ENCODE results near the gene PIKFYVE. TPM values are rescaled to one million over a fixed set of nuclear protein-coding genes. Genes with fewer than 3 reads are reported as not detected.
"Not testable (repeated sequence)": the region's sequence is repeated elsewhere in the genome, so short reads cannot be mapped to it uniquely, and the experiment has no call there.

The PIKFYVE gene
- total RNA-seq, 4 donors from 2014 or later: 19.1 to 29.7 (median 22.8) TPM

DNA sequence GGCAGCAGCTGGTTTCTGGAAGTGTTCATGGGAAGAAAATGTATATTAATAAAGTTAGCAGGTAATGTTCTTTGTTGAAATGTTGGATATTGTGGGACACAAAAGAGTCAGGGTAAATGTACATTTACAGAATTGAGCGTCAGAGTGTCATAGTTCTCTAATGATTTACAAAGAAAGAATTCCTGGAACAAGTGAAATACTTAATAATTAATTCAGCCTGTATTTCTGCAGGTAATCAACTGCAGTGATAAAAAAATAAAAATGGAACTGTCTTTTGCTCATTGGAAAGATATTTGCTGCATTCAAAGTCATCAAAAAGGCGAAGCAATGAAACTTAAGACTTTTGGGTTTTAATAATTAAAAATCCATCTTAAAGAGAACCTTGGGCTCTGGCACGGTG, 113.1 kb downstream of the PIKFYVE start:
- 80% methylated on average over 3 of the region's 3 CpGs for WGBS
- Histone ChIP-seq H3K27ac (replicated peaks in 1 of 4) (no peak overlapping the region), H3K4me1 (no peaks in the 10 kb centered on the region), H3K9me3 (no peaks in the 10 kb centered on the region), H3K27me3 (peaks cover 0 to 20% (median 0%) of the 10 kb centered on the region in 4 donors), H3K36me3 (no peaks in the 10 kb centered on the region), H3K4me3 (no peak overlapping the region)
- intact Hi-C loops (cut with DNase I): no loop called here
- DNase-seq (ENCODE audit: extremely low spot score): no peak
- TF ChIP-seq, protein P1, sequence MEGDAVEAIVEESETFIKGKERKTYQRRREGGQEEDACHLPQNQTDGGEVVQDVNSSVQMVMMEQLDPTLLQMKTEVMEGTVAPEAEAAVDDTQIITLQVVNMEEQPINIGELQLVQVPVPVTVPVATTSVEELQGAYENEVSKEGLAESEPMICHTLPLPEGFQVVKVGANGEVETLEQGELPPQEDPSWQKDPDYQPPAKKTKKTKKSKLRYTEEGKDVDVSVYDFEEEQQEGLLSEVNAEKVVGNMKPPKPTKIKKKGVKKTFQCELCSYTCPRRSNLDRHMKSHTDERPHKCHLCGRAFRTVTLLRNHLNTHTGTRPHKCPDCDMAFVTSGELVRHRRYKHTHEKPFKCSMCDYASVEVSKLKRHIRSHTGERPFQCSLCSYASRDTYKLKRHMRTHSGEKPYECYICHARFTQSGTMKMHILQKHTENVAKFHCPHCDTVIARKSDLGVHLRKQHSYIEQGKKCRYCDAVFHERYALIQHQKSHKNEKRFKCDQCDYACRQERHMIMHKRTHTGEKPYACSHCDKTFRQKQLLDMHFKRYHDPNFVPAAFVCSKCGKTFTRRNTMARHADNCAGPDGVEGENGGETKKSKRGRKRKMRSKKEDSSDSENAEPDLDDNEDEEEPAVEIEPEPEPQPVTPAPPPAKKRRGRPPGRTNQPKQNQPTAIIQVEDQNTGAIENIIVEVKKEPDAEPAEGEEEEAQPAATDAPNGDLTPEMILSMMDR (IDR thresholded peaks at IDR 0.05): no peak
- no peak for TF ChIP-seq EP300 (IDR thresholded peaks at IDR 0.05)
- TF ChIP-seq POLR2A (IDR thresholded peaks at IDR 0.05; ENCODE audit: low read depth): no peak
- TF ChIP-seq POLR2AphosphoS5 (IDR thresholded peaks at IDR 0.05): no peak

DNA sequence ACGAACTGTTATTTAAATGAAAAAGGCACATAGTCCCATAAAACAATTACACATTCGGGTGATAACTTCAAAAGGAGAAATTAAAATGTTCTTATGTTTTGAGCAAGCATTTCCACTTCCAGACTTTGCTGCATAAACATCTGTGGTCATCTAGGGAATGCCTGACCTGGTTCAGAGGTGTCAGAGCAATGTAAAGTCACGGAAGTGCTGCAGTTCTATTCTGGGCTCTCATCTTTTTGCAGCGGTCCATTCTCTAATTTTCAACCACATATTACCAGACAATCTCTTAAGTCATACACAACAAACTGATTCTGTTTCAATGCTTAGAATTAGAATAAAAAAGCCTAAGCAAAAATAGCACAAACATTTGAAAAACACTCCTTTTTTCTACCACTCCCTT, 118.6 kb downstream of the PIKFYVE start:
- Histone ChIP-seq H3K4me1 (no peaks in the 10 kb centered on the region), H3K36me3 (no peaks in the 10 kb centered on the region), H3K27ac (replicated peaks in 1 of 4) (no peak overlapping the region), H3K4me3 (no peak overlapping the region), H3K27me3 (peaks cover 0 to 19% (median 0%) of the 10 kb centered on the region in 4 donors), H3K9me3 (no peaks in the 10 kb centered on the region)
- WGBS: 72% methylated on average over 4 of the region's 4 CpGs
- DNase-seq (ENCODE audit: extremely low spot score): no peak
- TF ChIP-seq POLR2AphosphoS5 (IDR thresholded peaks at IDR 0.05): no peak
- no peak for TF ChIP-seq EP300 (IDR thresholded peaks at IDR 0.05)
- TF ChIP-seq POLR2A (IDR thresholded peaks at IDR 0.05; ENCODE audit: low read depth): no peak
- TF ChIP-seq, protein P1 (IDR thresholded peaks at IDR 0.05): no peak
- intact Hi-C loops (cut with DNase I): no loop called here

DNA sequence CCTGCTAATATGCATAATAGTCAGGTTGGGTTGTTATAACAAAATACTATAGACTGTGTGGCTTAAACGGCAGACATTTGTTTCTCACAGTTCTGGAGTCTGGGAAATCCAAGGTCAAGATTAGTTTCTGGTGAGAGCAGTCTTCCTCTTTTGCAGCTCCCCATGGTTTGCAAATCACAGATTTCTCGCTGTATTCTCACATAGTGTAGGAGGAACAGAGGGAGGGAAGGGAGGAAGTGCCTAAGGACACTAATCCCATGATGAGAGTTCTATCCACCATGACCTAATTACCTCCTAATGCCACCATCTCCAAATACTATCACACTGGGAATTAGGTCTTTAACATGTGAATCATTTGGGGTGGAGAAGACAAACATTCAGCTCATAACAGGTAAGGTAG, 120.5 kb downstream of the PIKFYVE start:
- no peak overlapping the region for H3K4me3 ChIP-seq
- no peaks in the 10 kb centered on the region for H3K4me1 ChIP-seq
- no peaks in the 10 kb centered on the region for H3K36me3 ChIP-seq
- no peak overlapping the region for H3K27ac ChIP-seq (replicated peaks in 1 of 4)
- TF ChIP-seq POLR2A (IDR thresholded peaks at IDR 0.05; ENCODE audit: low read depth): no peak
- no peak for TF ChIP-seq POLR2AphosphoS5 (IDR thresholded peaks at IDR 0.05)
- TF ChIP-seq, protein P1 (IDR thresholded peaks at IDR 0.05): no peak
- TF ChIP-seq EP300 (IDR thresholded peaks at IDR 0.05): no peak
- 28% methylated on average over 2 of the region's 2 CpGs for WGBS
- H3K27me3 ChIP-seq: peaks cover 0 to 19% (median 0%) of the 10 kb centered on the region in 4 donors
- no peaks in the 10 kb centered on the region for H3K9me3 ChIP-seq
- intact Hi-C loops (cut with DNase I): no loop called here
- no peak for DNase-seq (ENCODE audit: extremely low spot score)

DNA sequence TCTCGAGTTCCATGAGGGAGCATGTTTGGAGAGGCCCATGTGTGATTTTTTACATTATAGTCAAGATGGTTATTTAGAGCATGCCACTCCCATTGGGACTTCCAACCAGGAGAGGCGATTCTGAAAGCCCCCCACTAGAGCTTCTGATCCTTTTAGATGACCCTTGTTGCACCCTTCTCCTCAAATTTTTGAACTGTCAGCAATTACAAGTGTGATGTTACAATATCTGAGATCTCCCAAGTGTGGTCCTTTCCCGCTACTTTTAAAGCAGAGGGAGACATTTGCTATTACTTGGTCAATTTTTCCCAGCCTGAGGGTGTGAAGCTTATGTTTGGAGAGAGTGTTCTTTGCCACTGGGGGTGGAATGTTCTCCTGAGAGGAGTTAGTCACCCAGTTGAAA, 123.9 kb downstream of the PIKFYVE start:
- no peak overlapping the region for H3K27ac ChIP-seq (replicated peaks in 1 of 4)
- no peak for TF ChIP-seq EP300 (IDR thresholded peaks at IDR 0.05)
- TF ChIP-seq, protein P1 (IDR thresholded peaks at IDR 0.05): no peak
- TF ChIP-seq POLR2A (IDR thresholded peaks at IDR 0.05; ENCODE audit: low read depth): no peak
- no peak for TF ChIP-seq POLR2AphosphoS5 (IDR thresholded peaks at IDR 0.05)
- intact Hi-C loops (cut with DNase I): no loop called here
- WGBS: 74% methylated on average over 3 of the region's 3 CpGs
- H3K4me3 ChIP-seq: no peak overlapping the region
- no peaks in the 10 kb centered on the region for H3K4me1 ChIP-seq
- H3K27me3 ChIP-seq: peaks cover 0 to 6% (median 0%) of the 10 kb centered on the region in 4 donors
- no peaks in the 10 kb centered on the region for H3K36me3 ChIP-seq
- H3K9me3 ChIP-seq: peaks cover 0 to 8% (median 3%) of the 10 kb centered on the region in 4 donors
- DNase-seq (ENCODE audit: extremely low spot score): no peak

DNA sequence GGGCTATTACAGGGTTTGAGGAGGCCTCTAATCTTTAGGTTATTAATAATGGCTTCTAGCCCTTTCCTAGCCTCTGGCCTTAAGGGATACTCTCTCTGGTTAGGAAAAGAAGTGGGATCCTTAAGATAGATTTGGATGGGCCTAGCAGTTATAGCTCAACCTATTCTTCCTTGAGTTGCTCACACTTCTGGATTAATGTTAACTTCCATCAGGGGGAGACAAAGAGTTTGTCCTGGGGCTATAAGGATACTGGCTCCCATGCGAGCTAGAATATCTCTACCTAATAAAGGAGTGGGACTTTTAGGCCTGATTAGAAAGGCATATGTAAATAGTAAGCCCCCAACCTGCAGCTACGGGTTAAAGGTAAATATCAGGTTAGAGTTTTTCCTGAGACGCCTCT, 126.2 kb downstream of the PIKFYVE start:
- DNase-seq (ENCODE audit: extremely low spot score): no peak
- Histone ChIP-seq H3K4me3 (no peak overlapping the region), H3K36me3 (no peaks in the 10 kb centered on the region), H3K4me1 (no peaks in the 10 kb centered on the region), H3K27me3 (no peaks in the 10 kb centered on the region), H3K9me3 (peaks cover 0 to 14% (median 4%) of the 10 kb centered on the region in 4 donors), H3K27ac (replicated peaks in 1 of 4) (no peak overlapping the region)
- 69% methylated on average over 3 of the region's 3 CpGs for WGBS
- TF ChIP-seq EP300 (IDR thresholded peaks at IDR 0.05) (no peak), POLR2AphosphoS5 (IDR thresholded peaks at IDR 0.05) (no peak), POLR2A (IDR thresholded peaks at IDR 0.05; ENCODE audit: low read depth) (no peak)
- TF ChIP-seq, protein P1 (IDR thresholded peaks at IDR 0.05): no peak
- intact Hi-C loops (cut with DNase I): no loop called here

DNA sequence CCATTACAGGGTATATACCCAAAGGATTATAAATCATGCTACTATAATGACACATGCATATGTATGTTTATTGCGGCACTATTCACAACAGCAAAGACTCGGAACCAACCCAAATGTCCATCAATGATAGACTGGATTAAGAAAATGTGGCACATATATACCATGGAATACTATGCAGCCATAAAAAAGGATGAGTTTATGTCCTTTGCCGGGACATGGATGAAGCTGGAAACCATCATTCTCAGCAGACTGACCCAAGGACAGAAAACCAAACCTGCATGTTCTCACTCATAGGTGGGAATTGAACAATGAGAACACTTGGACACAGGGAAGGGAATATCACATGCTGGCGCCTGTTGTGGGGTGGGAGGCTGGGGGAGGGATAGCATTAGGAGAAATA, 130.7 kb downstream of the PIKFYVE start:
- H3K27ac ChIP-seq (replicated peaks in 1 of 4); H3K27me3 ChIP-seq; DNase-seq (ENCODE audit: extremely low spot score); H3K4me1 ChIP-seq; H3K36me3 ChIP-seq; intact Hi-C loops (cut with DNase I); H3K4me3 ChIP-seq: not testable (repeated sequence)
- peaks cover 0 to 14% (median 4%) of the 10 kb centered on the region in 4 donors for H3K9me3 ChIP-seq
- WGBS: 94% methylated on average over 4 of the region's 4 CpGs

All from esophagus muscularis mucosa (tissue), 4 donors.